T-helper 22 cell (primary cell): Measurements from ENCODE around the gene ST7L.
A peak's percentile ranks its signal among the peaks of the same experiment; 100 is the strongest.
"Not testable (repeated sequence)": the region's sequence is repeated elsewhere in the genome, so short reads cannot be mapped to it uniquely, and the experiment has no call there.

Experiments
- DNase-seq: peaks from one replicate; pipeline ENCODE4 v3.0.0-alpha.2; 2020; ENCODE audit warnings: low read depth

Gene ST7L, protein sequence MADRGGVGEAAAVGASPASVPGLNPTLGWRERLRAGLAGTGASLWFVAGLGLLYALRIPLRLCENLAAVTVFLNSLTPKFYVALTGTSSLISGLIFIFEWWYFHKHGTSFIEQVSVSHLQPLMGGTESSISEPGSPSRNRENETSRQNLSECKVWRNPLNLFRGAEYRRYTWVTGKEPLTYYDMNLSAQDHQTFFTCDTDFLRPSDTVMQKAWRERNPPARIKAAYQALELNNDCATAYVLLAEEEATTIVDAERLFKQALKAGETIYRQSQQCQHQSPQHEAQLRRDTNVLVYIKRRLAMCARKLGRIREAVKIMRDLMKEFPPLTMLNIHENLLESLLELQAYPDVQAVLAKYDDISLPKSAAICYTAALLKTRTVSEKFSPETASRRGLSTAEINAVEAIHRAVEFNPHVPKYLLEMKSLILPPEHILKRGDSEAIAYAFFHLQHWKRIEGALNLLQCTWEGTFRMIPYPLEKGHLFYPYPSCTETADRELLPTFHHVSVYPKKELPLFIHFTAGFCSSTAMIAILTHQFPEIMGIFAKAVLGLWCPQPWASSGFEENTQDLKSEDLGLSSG

GRCh38 chr1:112618721-112619517 lies at the start of gene ST7L:
ST7L (minus strand) TSS chr1:112619141; CDS start chr1:112619113, 28 bp downstream.
- peak; percentile 42 for DNase-seq

GRCh38 chr1:112666946-112667345 lies 48.0 kb upstream of the ST7L start:
- DNase-seq: no peak

GRCh38 chr1:112665857-112666256 lies 46.9 kb upstream of the ST7L start:
- DNase-seq: no peak

DNA sequence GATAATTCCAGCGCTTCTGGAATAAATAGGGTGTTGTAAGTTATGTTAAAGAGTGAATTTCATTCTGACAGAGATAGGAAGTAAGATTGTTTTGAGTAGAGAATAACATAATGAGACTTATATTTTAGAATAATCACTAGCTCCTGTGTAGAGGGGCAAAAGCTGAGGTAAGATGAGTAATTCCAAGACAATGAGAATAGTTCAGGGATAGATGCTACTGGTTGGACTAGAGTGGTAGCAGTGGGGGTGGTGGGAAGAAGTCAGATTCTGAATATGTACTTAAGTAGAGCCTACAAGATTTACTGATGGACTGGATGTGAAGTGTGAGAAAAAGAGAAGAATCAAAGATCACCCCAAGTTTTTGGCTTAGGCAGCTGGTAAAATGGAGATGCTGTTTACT lies 32.3 kb upstream of the ST7L start:
- no peak for DNase-seq

- DNase-seq: no peak
Measured at GRCh38 chr1:112646225-112646624, 27.3 kb upstream of the ST7L start.

- DNase-seq: no peak
Measured at GRCh38 chr1:112643080-112643479, 24.1 kb upstream of the ST7L start.

DNA sequence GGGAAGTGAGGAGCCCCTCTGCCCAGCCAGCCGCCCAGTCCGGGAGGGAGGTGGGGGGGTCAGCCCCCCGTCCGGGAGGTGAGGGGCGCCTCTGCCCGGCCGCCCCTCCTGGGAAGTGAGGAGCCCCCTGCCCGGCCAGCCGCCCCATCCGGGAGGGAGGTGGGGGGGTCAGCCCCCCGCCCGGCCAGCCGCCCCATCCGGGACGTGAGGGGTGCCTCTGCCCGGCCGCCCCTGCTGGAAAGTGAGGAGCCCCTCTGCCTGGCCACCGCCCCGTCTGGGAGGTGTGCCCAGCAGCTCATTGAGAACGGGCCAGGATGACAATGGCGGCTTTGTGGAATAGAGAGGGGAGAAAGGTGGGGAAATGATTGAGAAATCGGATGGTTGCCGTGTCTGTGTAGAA lies 21.5 kb upstream of the ST7L start:
- not testable (repeated sequence) for DNase-seq

DNA sequence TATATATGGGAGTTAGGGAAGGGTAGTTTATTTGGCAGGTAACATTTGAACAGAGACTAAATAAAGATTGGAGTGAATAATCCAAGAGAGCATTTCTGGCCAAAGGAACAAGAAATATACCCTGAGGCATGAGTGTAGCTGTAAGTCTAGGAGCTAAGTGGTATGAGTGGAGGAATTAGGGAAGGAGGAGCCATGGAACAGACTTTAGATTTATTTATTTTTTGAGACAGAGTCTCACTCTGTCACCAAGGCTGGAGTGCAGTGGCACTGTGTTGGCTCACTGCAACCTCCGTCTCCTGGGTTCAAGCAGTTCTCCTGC lies 19.1 kb upstream of the ST7L start:
- DNase-seq: no peak

- DNase-seq: no peak
Measured at GRCh38 chr1:112637254-112638109, 18.5 kb upstream of the ST7L start.

DNA sequence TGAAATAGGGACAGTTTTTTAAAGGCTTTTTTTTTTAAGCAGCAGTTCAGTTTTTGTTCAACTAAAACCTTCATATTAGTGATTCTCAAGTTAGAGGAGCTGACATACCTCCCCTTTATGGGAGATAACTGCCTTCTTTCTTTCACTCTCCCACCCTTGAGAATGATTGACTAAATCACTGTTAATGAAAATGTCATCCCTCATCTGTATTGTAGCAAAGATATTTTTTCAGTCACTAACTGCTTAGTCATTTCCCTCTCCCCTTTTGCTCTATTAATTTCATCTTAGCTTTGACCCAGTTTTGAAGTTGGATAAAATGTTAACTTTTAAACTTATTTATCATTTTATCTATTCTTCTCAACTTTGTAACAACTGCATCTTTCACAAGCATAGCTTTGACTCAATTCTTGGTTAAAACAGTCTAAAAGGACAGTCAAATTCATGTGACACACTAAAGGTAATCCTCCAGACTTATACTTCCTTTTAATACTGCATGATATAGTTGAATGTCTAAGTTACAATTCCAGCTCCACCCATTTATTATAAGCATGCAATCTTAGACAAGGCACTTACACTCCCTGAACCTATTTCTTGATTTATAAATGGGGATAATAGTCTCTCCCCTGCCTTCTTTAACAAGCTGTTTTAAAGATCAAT lies 17.8 kb upstream of the ST7L start:
- no peak for DNase-seq

- no peak for DNase-seq
Measured at GRCh38 chr1:112636056-112636455, 17.1 kb upstream of the ST7L start.

GRCh38 chr1:112634367-112634766 lies 15.4 kb upstream of the ST7L start:
- no peak for DNase-seq

GRCh38 chr1:112633628-112634027 lies 14.7 kb upstream of the ST7L start:
- no peak for DNase-seq

DNA sequence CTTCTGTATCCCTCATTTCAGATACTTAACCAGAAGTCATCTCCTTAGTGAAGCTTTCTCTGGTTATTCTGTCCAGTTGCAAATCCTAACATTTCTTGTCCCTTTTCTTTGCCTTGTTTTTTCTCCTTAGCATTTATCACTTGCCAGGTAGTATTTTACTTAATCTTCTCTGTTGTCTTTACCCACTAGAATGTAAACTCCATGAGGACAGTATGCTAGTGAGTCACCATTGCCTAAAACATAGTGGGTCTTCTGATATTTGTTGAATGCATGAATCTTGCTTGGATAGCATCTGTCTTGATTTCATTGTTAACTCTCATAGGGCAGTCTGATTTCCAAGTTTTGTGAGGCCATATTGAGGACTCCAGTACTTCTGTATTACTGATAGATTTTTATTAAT lies 10.3 kb upstream of the ST7L start:
- no peak for DNase-seq

GRCh38 chr1:112628516-112628915 lies 9.6 kb upstream of the ST7L start:
- no peak for DNase-seq

GRCh38 chr1:112626887-112627286 lies 7.9 kb upstream of the ST7L start:
- DNase-seq: no peak

DNA sequence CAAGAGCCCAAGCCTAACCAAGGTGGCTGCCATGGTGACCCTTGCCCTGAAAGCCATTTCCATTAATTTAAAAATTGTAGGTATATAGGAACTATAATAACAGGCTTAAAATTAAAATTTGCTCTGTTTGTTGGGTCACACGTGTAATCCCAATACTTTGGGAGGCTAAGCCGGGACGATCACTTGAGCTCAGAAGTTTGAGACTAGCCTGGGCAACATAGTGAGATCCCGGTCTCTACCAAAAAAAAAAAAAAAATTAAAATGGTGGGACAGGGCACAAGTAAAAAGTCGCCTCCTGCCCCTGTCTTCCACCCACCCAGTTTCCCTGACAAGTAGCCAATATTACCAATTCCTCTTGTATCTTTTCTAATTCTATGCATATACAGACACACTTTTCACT lies 7.3 kb upstream of the ST7L start:
- no peak for DNase-seq

DNA sequence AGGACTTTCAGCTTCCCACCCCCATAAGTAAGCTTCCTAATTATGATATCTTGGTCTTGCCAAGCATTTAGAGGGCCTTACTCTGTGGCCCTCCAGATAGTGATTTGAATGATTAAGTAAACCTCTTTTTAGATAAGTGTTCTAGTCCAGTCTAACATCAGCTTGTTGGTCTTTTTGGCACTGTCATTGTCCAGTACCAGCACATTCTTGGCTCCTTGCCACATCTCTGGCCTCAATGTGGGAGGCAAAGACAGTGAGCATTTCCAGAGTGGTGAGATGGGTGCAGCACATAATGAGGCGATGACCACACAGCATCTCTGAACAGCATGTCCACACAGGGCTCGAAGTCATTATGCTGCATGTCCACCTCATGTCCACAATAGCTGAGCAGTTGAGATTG lies 6.8 kb upstream of the ST7L start:
- no peak for DNase-seq

DNA sequence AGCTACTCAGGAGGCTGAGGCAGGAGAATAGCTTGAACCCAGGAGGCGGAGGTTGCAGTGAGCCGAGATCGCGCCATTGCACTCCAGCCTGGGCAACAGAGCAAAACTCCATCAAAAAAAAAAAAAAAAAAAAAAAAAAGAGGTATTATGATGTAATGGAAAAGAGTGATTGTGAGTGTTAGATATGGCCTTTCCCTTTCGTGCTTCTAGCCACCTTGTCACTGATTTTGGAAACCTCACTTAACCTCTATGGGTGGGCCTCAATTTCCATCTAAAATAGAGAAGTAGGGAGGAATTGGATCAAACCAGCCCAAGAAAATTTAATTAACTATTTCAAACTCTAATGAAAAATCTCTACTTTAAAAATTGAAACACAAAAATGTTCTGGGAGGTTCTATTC lies 5.6 kb upstream of the ST7L start:
- DNase-seq: not testable (repeated sequence)

DNA sequence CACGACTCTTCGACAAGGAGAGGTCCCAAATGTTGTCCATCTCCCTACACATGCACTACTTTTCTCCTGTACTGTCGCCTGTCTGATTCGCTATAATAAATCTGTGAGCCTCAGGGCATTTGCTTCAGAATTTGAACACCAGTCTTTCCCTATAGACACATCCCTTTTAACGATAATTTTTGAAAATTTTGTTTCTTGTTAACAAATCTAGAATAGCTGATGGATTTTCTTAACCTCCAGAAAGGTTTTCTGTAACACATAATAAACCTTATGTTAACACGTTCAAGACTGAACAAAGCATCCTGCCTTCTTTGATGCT lies 1.4 kb upstream of the ST7L start:
- DNase-seq: no peak

GRCh38 chr1:112619518-112620376 lies 806 bp upstream of the ST7L start, which contains the start of gene CAPZA1:
CAPZA1 (plus strand) TSS chr1:112619832; CDS start chr1:112619845, 13 bp downstream.
- peak; percentile 86 for DNase-seq
